K562 (cell line): ENCODE data around the gene FADS1. TPM values are rescaled to one million over a fixed set of nuclear protein-coding genes. Genes with fewer than 3 reads are reported as not detected.
A peak's percentile ranks its signal among the peaks of the same experiment; 100 is the strongest.

Source experiments
- ATAC-seq: fragments of 200-7000 bp; cut with Tn5 transposase; 3 replicates; pipeline ENCODE4 v1.9.1; 2020; ENCODE audit warnings: moderate library complexity
- BruUV-seq: library from RNA; stranded (reverse); fragments of 400-500 nt; replicated peaks from 2 replicates; lab custom pipeline; 2021; lab: Mats Ljungman, UMichigan
- CTCF ChIA-PET: fragments of 300-600 bp; formaldehyde crosslinking; extraction: SDS; loops from one replicate; lab custom pipeline; 2021; ENCODE audit warnings: low intra/inter-chr PET ratio; lab: Yijun Ruan, JAX
- POLR2A ChIA-PET: fragments of 300-600, 350-650 bp; sonication (Branson Sonifier 250); formaldehyde crosslinking; extraction: SDS; loops from one replicate; lab custom pipeline; 2021; ENCODE audit warnings: antibody characterized with exemption, inconsistent platforms; lab: Yijun Ruan, JAX
- DNase-seq, 4 experiments: peaks; one replicate each; pipeline versions ENCODE4 v3.0.0 to v3.0.0-alpha.2; 2011 to 2018; ENCODE audit warnings: low spot score in 3 of 4, mixed read lengths in 3 of 4; ENCODE audit errors: extremely low read depth in 1 of 4
- FAIRE-seq: peaks from 2 replicates; lab custom pipeline; 2011; peaks lifted over from hg19 to GRCh38; lab: Jason Lieb, UNC
- H2AFZ ChIP-seq: 2 replicates; pipeline ENCODE4 v1.6.0; 2011; ENCODE audit warnings: low read depth, low read length, control low read depth, inconsistent platforms
- H3K27ac ChIP-seq: fragments of 200-600 bp; 3 replicates; pipeline ENCODE4 v1.8.0; 2011; ENCODE audit warnings: low read depth, mild to moderate bottlenecking, control low read depth, inconsistent platforms, low read length, moderate library complexity, mixed read lengths; ENCODE audit errors: extremely low read depth
- H3K27me3 ChIP-seq, 2 experiments: fragments of 300-600 bp in 1 of 2; 2 replicates in 1 of 2; 3 replicates in 1 of 2; pipeline versions ENCODE4 v1.6.0 to v1.8.0; 2011; ENCODE audit warnings: inconsistent platforms in 2 of 2, low read length in 2 of 2, mild to moderate bottlenecking in 1 of 2, mixed read lengths in 1 of 2, moderate library complexity in 1 of 2; ENCODE audit not compliant: control insufficient read depth in 2 of 2, insufficient read depth in 2 of 2
- H3K36me3 ChIP-seq: fragments of 300-600 bp; 3 replicates; pipeline ENCODE4 v1.8.0; 2011; ENCODE audit warnings: mild to moderate bottlenecking, low read length, inconsistent platforms; ENCODE audit not compliant: control insufficient read depth, insufficient read depth
- H3K4me1 ChIP-seq, 2 experiments: fragments of 200-600 bp in 1 of 2; replicated peaks in 1 of 2; 2 replicates in 1 of 2; 3 replicates in 1 of 2; pipeline versions ENCODE4 v1.5.1 to v1.8.0; 2011; ENCODE audit warnings: inconsistent platforms in 2 of 2, low read length in 2 of 2, mild to moderate bottlenecking in 1 of 2, mixed read lengths in 1 of 2, moderate library complexity in 1 of 2; ENCODE audit not compliant: control insufficient read depth in 2 of 2, insufficient read depth in 2 of 2
- H3K4me2 ChIP-seq: 2 replicates; pipeline ENCODE4 v1.6.1; 2011; ENCODE audit warnings: low read length, control low read depth, inconsistent platforms, mixed read lengths; ENCODE audit not compliant: insufficient read depth
- H3K4me3 ChIP-seq: fragments of 200-600 bp; sonication (generic), shearing (Covaris generic); 2 replicates; pipeline ENCODE4 v1.5.1; 2016; ENCODE audit warnings: control low read depth, inconsistent platforms
- H3K79me2 ChIP-seq: fragments of 200-600 bp; 3 replicates; pipeline ENCODE4 v1.8.0; 2011; ENCODE audit warnings: low read length, inconsistent platforms; ENCODE audit not compliant: control insufficient read depth, insufficient read depth
- H3K9ac ChIP-seq, 2 experiments: 2 replicates each; pipeline versions ENCODE4 v1.6.0 to v1.6.1; 2011; ENCODE audit warnings: low read depth in 2 of 2, low read length in 2 of 2, control low read depth in 1 of 2, inconsistent platforms in 1 of 2, mild to moderate bottlenecking in 1 of 2, mixed read lengths in 1 of 2; ENCODE audit not compliant: insufficient read depth in 1 of 2
- H3K9me1 ChIP-seq: one replicate; pipeline ENCODE4 v1.6.0; 2011; ENCODE audit warnings: inconsistent platforms, mild to moderate bottlenecking, low read length, moderate library complexity; ENCODE audit not compliant: control insufficient read depth, insufficient read depth
- H3K9me3 ChIP-seq: replicated peaks from 2 replicates; pipeline ENCODE4 v1.5.1; 2011; ENCODE audit warnings: low read depth, low read length, inconsistent platforms; ENCODE audit not compliant: control insufficient read depth, insufficient read depth
- H4K20me1 ChIP-seq: replicated peaks from 2 replicates; pipeline ENCODE4 v1.6.1; 2011; ENCODE audit warnings: low read length, inconsistent platforms, mixed read lengths; ENCODE audit not compliant: control insufficient read depth, insufficient read depth
- CAMTA2 ChIP-seq: fragments of 250-450 bp; sonication (Bioruptor Pico); conservative IDR thresholded peaks from 2 replicates; pipeline ENCODE4 v1.5.1; 2022
- CUX1 ChIP-seq: fragments of 200-800 bp; sonication (Bioruptor generic); IDR thresholded peaks from 2 replicates; pipeline ENCODE4 v1.6.1; 2016; ENCODE audit warnings: missing genetic modification characterization, missing compliant biosample characterization
- FOXO4 ChIP-seq: fragments of 450-650 bp; formaldehyde crosslinking; IDR thresholded peaks from 2 replicates; pipeline ENCODE4 v1.4.0; 2020; ENCODE audit warnings: mild to moderate bottlenecking, moderate library complexity
- RBFOX2 ChIP-seq: fragments of 200-400 bp; formaldehyde crosslinking; IDR thresholded peaks from 2 replicates; pipeline ENCODE4 v1.6.1; 2017; ENCODE audit warnings: low read depth, mild to moderate bottlenecking, low read length, moderate library complexity
- ZBTB33 ChIP-seq: sonication (generic); formaldehyde crosslinking; IDR thresholded peaks from 2 replicates; pipeline ENCODE4 v1.8.1; 2023; ENCODE audit warnings: mild to moderate bottlenecking, missing genetic modification reagents
- ZFPM2 ChIP-seq: fragments of 250-450 bp; sonication (Bioruptor Pico); IDR thresholded peaks from 2 replicates; pipeline ENCODE4 v1.5.1; 2022; ENCODE audit warnings: mild to moderate bottlenecking
- ZNF197 ChIP-seq: fragments of 200-800 bp; sonication (Bioruptor generic); IDR thresholded peaks from 2 replicates; pipeline ENCODE4 v1.6.1; 2016; ENCODE audit warnings: low read depth, missing genetic modification characterization, missing compliant biosample characterization
- ZNF655 ChIP-seq: fragments of 250-450 bp; sonication (Bioruptor Pico); IDR thresholded peaks from 2 replicates; pipeline ENCODE4 v1.5.0; 2021
- whole genome bisulfite sequencing: fragments of 100-300 bp; shearing (Covaris generic); methylation state at CpG from one replicate; pipeline ENCODE4 v1.1.6; 2016; ENCODE audit warnings: low coverage, mixed read lengths; ENCODE audit not compliant: insufficient coverage; ENCODE audit errors: missing lambda C conversion rate; 5-methylcytosine and 5-hydroxymethylcytosine counted together
- in situ Hi-C: fragments of 300-500 bp; cut with MboI; formaldehyde crosslinking; loops from 4 replicates; pipeline ENCODE4 v1.15.0; 2018; ENCODE audit warnings: inconsistent platforms, mixed read lengths
- intact Hi-C: fragments of 100-400 bp; cut with micrococcal nuclease; formaldehyde crosslinking; loops from 2 replicates; pipeline ENCODE4 v1.14.2; 2022
- polyA plus RNA-seq, 8 experiments: library from polyadenylated mRNA; depleted of rRNA in 4 of 8; stranded (reverse) in 5 of 8; unstranded in 3 of 8; fragments of >200 nt; fragmentation: Nextera tagmentation in 2 of 8; fragmentation: Illumina TruSeq in 1 of 8; extraction: Ambion mirVana in 2 of 8; extraction: Trizol in 1 of 8; gene quantifications; 2 replicates each; pipeline versions ENCODE4 v1.2.1 to v1.2.3, GENCODE V29; 2011 to 2014; ENCODE audit warnings: inconsistent platforms in 1 of 8, missing spikeins in 1 of 8
- total RNA-seq, 7 experiments: library from RNA; depleted of rRNA in 6 of 7; stranded (reverse); fragments of >200 nt in 6 of 7; fragmentation: Illumina TruSeq in 2 of 7; extraction: Trizol in 2 of 7; gene quantifications; 2 replicates each; pipeline versions ENCODE4 v1.2.1 to v1.2.3, GENCODE V29; 2011 to 2021; ENCODE audit warnings: low replicate concordance in 1 of 7

FADS1 gene
- total and polyA plus RNA-seq, 9 of the 15 experiments (the other 6 are each of a cell fraction or from before 2014, with no cell fraction given) = 110 to 864 (median 364) TPM

- H4K20me1 ChIP-seq = no peaks in the 10 kb centered on the region; the same call in 1 of the 2 replicates
- in situ Hi-C loops (loop anchor here (5.0 kb wide), 1 partner anchor 156 kb away; the partner anchor contains the start of gene BEST1), intact Hi-C loops (loop anchor here (2.0 kb wide), 5 partner anchors 75 to 313 kb away; partner anchors contain the start of gene FADS3)
- H3K4me3 ChIP-seq = no peak overlapping the region
- no peak for FAIRE-seq
- peaks cover 92% of the 10 kb centered on the region for H3K79me2 ChIP-seq
- H3K4me2 ChIP-seq = no peak overlapping the region
- H3K27me3 ChIP-seq = no peaks in the 10 kb centered on the region
- DNase-seq = no peak
- POLR2A ChIA-PET = interaction anchor here (0.6 to 3.4 kb wide), 10 partner anchors 11 to 312 kb away, joined by 3 to 25 read pairs (median 4); no protein-coding TSS in a partner anchor
- CTCF ChIA-PET = no interaction called here
- no peak overlapping the region for H2AFZ ChIP-seq
- H3K9ac ChIP-seq = peak overlapping the region in 1 of 2 experiments; percentile 65; a peak in 2 of 4 replicates
- H3K4me1 ChIP-seq = peaks cover 36 to 48% of the 10 kb centered on the region in 2 experiments
- BruUV-seq = no TSS peak
- no peak overlapping the region for H3K27ac ChIP-seq
- TF ChIP-seq ZFPM2 (CRISPR knock-in tag) (no peak), ZNF655 (CRISPR knock-in tag) (no peak), FOXO4 (no peak), ZNF197 (CRISPR knock-in tag) (no peak), CAMTA2 (CRISPR knock-in tag) (no peak), ZBTB33 (CRISPR knock-in tag) (peak; percentile 51; the same call in 1 of the 2 replicates), RBFOX2 (peak; percentile 37; the same call in 1 of the 2 replicates), CUX1 (no peak)
- ATAC-seq = no peak
- H3K9me1 ChIP-seq = peaks cover 3% of the 10 kb centered on the region
- peaks cover 70% of the 10 kb centered on the region for H3K36me3 ChIP-seq
- WGBS = 93% methylated on average over 16 of the region's 18 CpGs
- no peaks in the 10 kb centered on the region for H3K9me3 ChIP-seq
These were observed 20.8 kb downstream of the FADS1 start for GRCh38 chr11:61795876-61796526.
